ENCODE measurements around the gene SLC6A17.

SLC6A17 gene

DNA sequence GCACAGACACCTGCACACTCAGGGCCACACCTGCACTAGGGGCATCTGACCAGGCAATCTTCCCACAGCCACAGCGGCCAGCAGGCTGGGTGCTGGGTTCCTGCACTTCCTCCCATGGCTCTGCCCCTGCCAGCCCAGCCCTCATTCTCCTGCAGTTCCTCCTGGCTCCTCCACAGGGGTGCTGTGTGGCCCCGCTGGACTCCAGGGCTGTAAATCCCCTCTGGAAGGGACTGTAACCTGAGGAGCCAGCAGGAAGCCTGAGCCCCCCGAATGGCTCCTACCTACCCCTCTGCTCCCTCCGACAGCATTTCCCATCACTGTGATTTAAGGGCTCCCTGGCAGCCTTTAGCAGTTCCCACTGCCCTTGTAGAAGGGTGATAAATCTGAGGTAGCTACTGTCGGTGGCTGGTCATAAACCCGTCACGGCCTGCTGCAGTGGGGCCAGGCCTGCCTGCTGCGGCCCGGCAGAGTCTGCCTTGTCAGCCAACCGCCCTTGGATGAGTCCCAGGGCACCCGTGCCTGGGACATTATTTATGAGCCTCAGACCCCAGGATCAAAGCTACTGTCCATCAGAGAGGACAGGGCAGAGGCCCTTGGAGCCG, 29.2 kb upstream of the SLC6A17 start:
- no peak overlapping the region for H3K4me3 ChIP-seq (ENCODE audit: low read depth, low read length)
- in situ Hi-C loops (cut with HindIII; ENCODE audit: low sequenced_read_pairs) = no loop called here
- no peak for DNase-seq (ENCODE audit: low read depth, low spot score)
- TF ChIP-seq, protein P1, sequence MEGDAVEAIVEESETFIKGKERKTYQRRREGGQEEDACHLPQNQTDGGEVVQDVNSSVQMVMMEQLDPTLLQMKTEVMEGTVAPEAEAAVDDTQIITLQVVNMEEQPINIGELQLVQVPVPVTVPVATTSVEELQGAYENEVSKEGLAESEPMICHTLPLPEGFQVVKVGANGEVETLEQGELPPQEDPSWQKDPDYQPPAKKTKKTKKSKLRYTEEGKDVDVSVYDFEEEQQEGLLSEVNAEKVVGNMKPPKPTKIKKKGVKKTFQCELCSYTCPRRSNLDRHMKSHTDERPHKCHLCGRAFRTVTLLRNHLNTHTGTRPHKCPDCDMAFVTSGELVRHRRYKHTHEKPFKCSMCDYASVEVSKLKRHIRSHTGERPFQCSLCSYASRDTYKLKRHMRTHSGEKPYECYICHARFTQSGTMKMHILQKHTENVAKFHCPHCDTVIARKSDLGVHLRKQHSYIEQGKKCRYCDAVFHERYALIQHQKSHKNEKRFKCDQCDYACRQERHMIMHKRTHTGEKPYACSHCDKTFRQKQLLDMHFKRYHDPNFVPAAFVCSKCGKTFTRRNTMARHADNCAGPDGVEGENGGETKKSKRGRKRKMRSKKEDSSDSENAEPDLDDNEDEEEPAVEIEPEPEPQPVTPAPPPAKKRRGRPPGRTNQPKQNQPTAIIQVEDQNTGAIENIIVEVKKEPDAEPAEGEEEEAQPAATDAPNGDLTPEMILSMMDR (IDR thresholded peaks at IDR 0.05; ENCODE audit: low read depth, low read length) = no peak

DNA sequence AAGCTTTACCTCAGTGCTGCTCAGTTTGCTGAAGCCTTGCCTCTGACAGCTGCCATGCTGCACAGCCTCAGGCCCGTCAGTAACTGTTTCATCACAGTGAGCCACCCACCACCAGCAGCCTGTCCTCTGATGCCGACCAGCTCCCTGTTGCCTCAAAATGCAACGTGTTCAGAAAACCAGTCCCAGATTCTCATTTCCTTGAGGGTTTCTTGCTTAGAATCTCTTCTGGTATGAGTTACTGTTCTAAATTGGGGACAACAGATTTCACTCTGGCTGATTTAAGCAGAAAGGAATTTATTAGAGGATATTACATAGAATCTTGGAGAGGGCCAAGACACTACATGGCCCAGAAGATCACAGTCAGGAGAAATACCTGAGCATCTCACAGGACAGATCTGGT, 27.1 kb upstream of the SLC6A17 start:
- TF ChIP-seq, protein P1 (IDR thresholded peaks at IDR 0.05; ENCODE audit: low read depth, low read length) = no peak
- in situ Hi-C loops (cut with HindIII; ENCODE audit: low sequenced_read_pairs) = no loop called here
- no peak for DNase-seq (ENCODE audit: low read depth, low spot score)
- H3K4me3 ChIP-seq (ENCODE audit: low read depth, low read length) = no peak overlapping the region

DNA sequence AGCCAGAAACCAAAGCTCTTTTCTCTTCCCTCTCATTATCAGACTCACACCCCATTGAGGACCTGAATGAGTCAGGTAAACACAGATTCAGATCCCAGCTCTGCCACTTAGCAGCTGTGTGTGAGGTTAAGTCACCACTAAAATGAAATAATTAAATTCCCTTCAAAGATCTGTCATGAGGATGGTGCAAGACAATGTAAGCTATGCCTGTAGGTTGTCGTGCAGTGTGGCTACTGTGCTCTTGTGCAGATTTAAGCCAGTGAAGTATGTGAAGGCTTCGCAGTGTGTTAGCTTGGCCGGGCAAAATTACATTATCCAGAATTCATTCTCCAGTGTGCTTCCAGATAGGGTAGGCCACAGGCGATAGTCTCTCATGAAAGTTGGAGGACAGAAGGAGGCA, 24.5 kb upstream of the SLC6A17 start:
- TF ChIP-seq, protein P1 (IDR thresholded peaks at IDR 0.05; ENCODE audit: low read depth, low read length) = no peak
- DNase-seq (ENCODE audit: low read depth, low spot score) = no peak
- H3K4me3 ChIP-seq (ENCODE audit: low read depth, low read length) = no peak overlapping the region
- in situ Hi-C loops (cut with HindIII; ENCODE audit: low sequenced_read_pairs) = no loop called here

DNA sequence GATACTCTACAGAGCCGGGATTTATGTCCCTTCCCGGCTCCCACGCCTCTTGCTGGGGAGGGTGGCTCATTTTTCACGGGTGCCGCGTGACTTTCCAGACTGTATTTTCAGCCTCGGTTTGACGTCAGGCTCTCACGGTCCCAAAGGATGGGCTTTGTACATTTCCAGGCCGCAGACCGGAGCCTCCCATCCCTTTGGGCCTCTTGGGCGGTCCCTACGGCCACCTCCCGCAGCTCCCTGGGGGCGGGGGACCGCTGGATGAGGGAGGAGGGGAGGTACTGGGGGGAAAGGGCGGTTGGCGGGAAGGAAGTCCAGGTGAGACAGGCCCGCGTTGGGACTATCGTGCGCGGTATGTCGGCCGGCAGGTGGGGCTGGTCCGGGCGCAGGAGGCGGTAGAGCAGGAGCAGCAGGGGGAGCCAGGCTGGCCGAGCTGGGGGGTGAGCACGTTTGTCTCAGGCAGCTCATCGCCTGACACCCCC, 20.1 kb upstream of the SLC6A17 start:
- no peak overlapping the region for H3K4me3 ChIP-seq (ENCODE audit: low read depth, low read length)
- DNase-seq (ENCODE audit: low read depth, low spot score) = no peak
- TF ChIP-seq, protein P1 (IDR thresholded peaks at IDR 0.05; ENCODE audit: low read depth, low read length) = no peak
- in situ Hi-C loops (cut with HindIII; ENCODE audit: low sequenced_read_pairs) = no loop called here

DNA sequence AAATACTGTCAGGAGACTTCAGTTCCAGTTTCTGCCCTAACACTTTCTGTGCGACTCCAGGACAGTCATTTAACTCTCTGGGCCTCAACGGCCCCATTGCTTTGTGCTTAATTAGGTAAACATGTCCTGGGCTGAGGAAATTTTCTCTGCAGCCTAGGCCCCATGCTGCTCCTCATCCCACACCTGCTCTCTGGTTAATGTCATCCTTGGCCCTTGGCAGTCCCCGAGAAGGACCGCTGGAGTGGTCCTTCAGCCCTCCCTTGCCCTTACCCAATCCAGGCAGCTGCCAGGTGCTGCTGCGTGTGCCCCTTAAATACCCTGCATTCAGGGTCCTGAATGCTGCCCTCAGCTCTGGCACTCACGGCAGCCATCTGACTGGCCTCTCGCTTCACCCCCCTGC, 19.3 kb upstream of the SLC6A17 start:
- in situ Hi-C loops (cut with HindIII; ENCODE audit: low sequenced_read_pairs) = no loop called here
- TF ChIP-seq, protein P1 (IDR thresholded peaks at IDR 0.05; ENCODE audit: low read depth, low read length) = no peak
- no peak overlapping the region for H3K4me3 ChIP-seq (ENCODE audit: low read depth, low read length)
- DNase-seq (ENCODE audit: low read depth, low spot score) = no peak

DNA sequence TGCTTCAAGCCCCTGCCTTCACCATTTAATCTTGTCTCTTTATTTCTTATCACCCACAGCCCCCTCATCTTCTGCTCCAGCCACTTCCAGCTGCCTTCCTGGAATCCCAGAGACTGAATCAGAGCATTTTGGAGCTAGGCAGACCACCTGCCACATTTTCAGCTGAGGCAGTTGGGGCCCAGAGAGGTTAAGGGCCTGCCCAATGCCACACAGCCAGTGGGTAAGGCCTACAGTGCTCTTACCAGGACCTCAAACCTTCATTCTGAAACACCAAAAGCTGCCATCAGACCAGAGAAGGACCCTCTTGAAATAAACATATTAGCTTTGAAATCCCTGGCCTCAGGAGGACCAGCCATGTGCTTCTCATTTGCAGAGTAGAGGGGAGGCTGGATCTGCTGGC, 17.6 kb upstream of the SLC6A17 start:
- in situ Hi-C loops (cut with HindIII; ENCODE audit: low sequenced_read_pairs) = no loop called here
- H3K4me3 ChIP-seq (ENCODE audit: low read depth, low read length) = no peak overlapping the region
- no peak for DNase-seq (ENCODE audit: low read depth, low spot score)
- TF ChIP-seq, protein P1 (IDR thresholded peaks at IDR 0.05; ENCODE audit: low read depth, low read length) = no peak
